GM12892 (cell line): Measurements from ENCODE around the gene PDAP1.

Source experiments
- POLR2A ChIP-seq: IDR thresholded peaks from 2 replicates; pipeline ENCODE4 v1.6.1; 2011; ENCODE audit warnings: low read depth, low read length, control low read depth
- POLR2AphosphoS5 ChIP-seq: IDR thresholded peaks from 2 replicates; pipeline ENCODE4 v1.6.1; 2011; ENCODE audit warnings: low read depth, low read length, control low read depth
- TAF1 ChIP-seq: IDR thresholded peaks from 2 replicates; pipeline ENCODE4 v1.6.1; 2011; ENCODE audit warnings: low read depth, mild to moderate bottlenecking, control low read depth, low read length, borderline replicate concordance

GRCh38 chr7:99368750-99369389 lies 39.5 kb downstream of the PDAP1 start:
- no peak for TF ChIP-seq POLR2A
- TF ChIP-seq POLR2AphosphoS5, result no peak
- TF ChIP-seq TAF1, result no peak
